ENCODE data around the gene DNAJC12. TPM values are rescaled to one million over a fixed set of nuclear protein-coding genes. Genes with fewer than 3 reads are reported as not detected.

Gene DNAJC12
- total and polyA plus RNA-seq, 2 of the 8 experiments (the other 6 are each of a cell fraction or from before 2014, with no cell fraction given): 0.86 to 4.2 TPM

DNA sequence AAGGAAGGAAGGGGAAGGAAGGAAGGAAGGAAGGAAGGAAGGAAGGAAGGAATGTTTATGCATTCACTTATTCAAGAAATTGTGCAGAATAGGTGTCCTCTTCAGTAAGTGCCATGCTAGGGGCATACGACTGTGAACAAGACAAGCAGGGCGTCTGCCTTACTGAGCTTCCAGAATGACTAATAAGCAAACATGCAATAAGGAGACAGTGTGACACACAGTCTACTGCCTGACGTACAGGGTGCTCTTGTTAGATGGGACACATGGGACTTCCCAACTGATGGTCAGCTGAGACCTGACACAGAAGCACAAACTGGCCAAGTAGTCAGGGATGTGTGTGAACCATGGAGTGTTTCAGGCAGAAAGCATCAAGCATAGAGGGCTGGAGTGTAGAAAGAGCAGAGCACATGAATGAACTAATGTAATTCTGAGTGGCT lies 18.2 kb downstream of the DNAJC12 start:
- Histone ChIP-seq H3K4ac (replicated peaks; ENCODE audit: insufficient read length, low read depth, low read length) (no peak overlapping the region), H4K20me1 (replicated peaks in 1 of 2; ENCODE audit: control insufficient read depth in 1 of 2, insufficient read depth in 2 of 2, low read length in 2 of 2) (no peaks in the 10 kb centered on the region), H4K91ac (replicated peaks; ENCODE audit: insufficient read length, low read length) (no peak overlapping the region), H3K4me3 (ENCODE audit: extremely low read depth in 1 of 4, insufficient read depth in 2 of 4, low read depth in 3 of 4, low read length in 4 of 4) (no peak overlapping the region), H3K4me2 (ENCODE audit: insufficient read depth in 1 of 2, low read depth in 2 of 2, low read length in 2 of 2) (no peak overlapping the region), H3K27me3 (replicated peaks in 1 of 4; ENCODE audit: control insufficient read depth in 3 of 4, extremely low read depth in 1 of 4, insufficient read depth in 3 of 4, low read length in 3 of 4) (no peaks in the 10 kb centered on the region), H2BK12ac (ENCODE audit: low read depth, low read length) (no peak overlapping the region), H2AFZ (ENCODE audit: low read length) (no peak overlapping the region), H3K9me3 (ENCODE audit: insufficient read depth in 2 of 2, low read depth in 1 of 2, low read length in 1 of 2) (no peaks in the 10 kb centered on the region), H2BK20ac (ENCODE audit: low read length) (no peak overlapping the region), H3K9ac (replicated peaks in 1 of 4; ENCODE audit: extremely low read depth in 1 of 4, low read depth in 3 of 4, low read length in 3 of 4) (no peak overlapping the region), H3K79me1 (ENCODE audit: low read depth, low read length) (no peaks in the 10 kb centered on the region), H3K27ac (ENCODE audit: low read depth, low read length) (no peak overlapping the region), H3K14ac (ENCODE audit: insufficient read length) (no peak overlapping the region), H2BK5ac (ENCODE audit: low read depth, low read length) (no peak overlapping the region), H3K36me3 (ENCODE audit: control insufficient read depth in 2 of 4, insufficient read depth in 4 of 4, low read length in 3 of 4) (no peaks in the 10 kb centered on the region), H3K56ac (replicated peaks; ENCODE audit: insufficient read length, low read depth, low read length) (no peak overlapping the region), H3K23me2 (ENCODE audit: low read depth, low read length) (no peaks in the 10 kb centered on the region), H2AK5ac (ENCODE audit: low read depth, low read length) (no peak overlapping the region), H4K8ac (ENCODE audit: extremely low read depth, insufficient read depth, low read length) (no peak overlapping the region), H3K23ac (ENCODE audit: insufficient read length) (no peak overlapping the region), H3K18ac (ENCODE audit: extremely low read depth, low read length) (no peak overlapping the region), H3K79me2 (ENCODE audit: control insufficient read depth in 1 of 2, insufficient read depth in 2 of 2, low read length in 2 of 2) (no peaks in the 10 kb centered on the region), H4K5ac (ENCODE audit: insufficient read length, low read depth, low read length) (no peak overlapping the region), H2BK15ac (ENCODE audit: low read length) (no peak overlapping the region), H2BK120ac (replicated peaks; ENCODE audit: low read depth, low read length) (no peak overlapping the region), H3K4me1 (replicated peaks in 1 of 4; ENCODE audit: control insufficient read depth in 3 of 4, insufficient read depth in 4 of 4, low read length in 3 of 4) (no peaks in the 10 kb centered on the region)
- TF ChIP-seq TBP (IDR thresholded peaks at IDR 0.05; ENCODE audit: low read depth, low read length) (no peak), JUN (IDR thresholded peaks at IDR 0.05; ENCODE audit: low read depth, low read length) (no peak), EZH2 (IDR thresholded peaks at IDR 0.05; ENCODE audit: low read depth, low read length, severe bottlenecking) (no peak), HDAC6 (IDR thresholded peaks at IDR 0.05; ENCODE audit: low read depth, low read length) (no peak), CBX5 (IDR thresholded peaks at IDR 0.05; ENCODE audit: low read depth, low read length) (no peak), ASH2L (IDR thresholded peaks at IDR 0.05; ENCODE audit: low read length) (no peak), CTBP2 (IDR thresholded peaks at IDR 0.05; ENCODE audit: borderline replicate concordance, insufficient read depth, insufficient read length, low read length) (no peak), NRF1 (IDR thresholded peaks at IDR 0.05; ENCODE audit: low read depth, low read length) (no peak), GABPA (IDR thresholded peaks at IDR 0.05; ENCODE audit: borderline replicate concordance, insufficient read depth, low read length) (no peak)
- TF ChIP-seq, protein P1, sequence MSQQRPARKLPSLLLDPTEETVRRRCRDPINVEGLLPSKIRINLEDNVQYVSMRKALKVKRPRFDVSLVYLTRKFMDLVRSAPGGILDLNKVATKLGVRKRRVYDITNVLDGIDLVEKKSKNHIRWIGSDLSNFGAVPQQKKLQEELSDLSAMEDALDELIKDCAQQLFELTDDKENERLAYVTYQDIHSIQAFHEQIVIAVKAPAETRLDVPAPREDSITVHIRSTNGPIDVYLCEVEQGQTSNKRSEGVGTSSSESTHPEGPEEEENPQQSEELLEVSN (IDR thresholded peaks at IDR 0.05): no peak
- CTCF ChIA-PET (ENCODE audit: partially characterized antibody): no interaction called here
- 87% methylated on average over 3 of the region's 3 CpGs; no CpG with 5 or more reads in 1 of the 2 experiments for WGBS, 2 experiments (ENCODE audit: extremely low coverage in 1 of 2, insufficient coverage in 1 of 2, insufficient read length in 1 of 2, insufficient replicate concordance in 2 of 2, low coverage in 1 of 2, low lambda C conversion rate in 2 of 2, missing lambda C conversion rate in 1 of 2)
- DNase-seq (ENCODE audit: low read depth in 1 of 2, low spot score in 2 of 2): no peak
- no peak for FAIRE-seq
- POLR2A ChIA-PET (ENCODE audit: partially characterized antibody): interaction anchor here (0.6 kb wide), 1 partner anchor 469 kb away, joined by 3 read pairs; no protein-coding TSS in a partner anchor
